Thoracic aorta (tissue), 2 donors: ENCODE data around the gene KIF25. TPM values are rescaled to one million over a fixed set of nuclear protein-coding genes. Genes with fewer than 3 reads are reported as not detected.

Source experiments
- ATAC-seq: fragments of 150-250 bp; one replicate; pipeline ENCODE4 v1.8.0; 2017; ENCODE audit warnings: low read depth; ENCODE audit not compliant: insufficient number of reproducible peaks, low FRiP score
- DNase-seq: peaks from one replicate; pipeline ENCODE4 v3.0.0-alpha.2; 2020; ENCODE audit warnings: low spot score
- H3K27ac ChIP-seq, 2 donors: fragments of 200-600 bp; sonication (generic); 1 replicate in 1 of 2; 2 replicates in 1 of 2; pipeline ENCODE4 v1.5.1; 2016; ENCODE audit warnings: mild to moderate bottlenecking in 2 of 2, moderate library complexity in 2 of 2
- H3K27me3 ChIP-seq: fragments of 200-600 bp; sonication (generic); replicated peaks from 2 replicates; pipeline ENCODE4 v1.6.0; 2016; ENCODE audit warnings: mild to moderate bottlenecking; ENCODE audit not compliant: insufficient read depth
- H3K36me3 ChIP-seq: fragments of 200-600 bp; sonication (generic); one replicate; pipeline ENCODE4 v1.5.1; 2016
- H3K4me1 ChIP-seq, 2 donors: fragments of 200-600 bp; sonication (generic); 1 replicate in 1 of 2; 2 replicates in 1 of 2; pipeline versions ENCODE4 v1.5.1 to v1.6.0; 2016; ENCODE audit warnings: low read depth in 2 of 2, mild to moderate bottlenecking in 1 of 2; ENCODE audit not compliant: control insufficient read depth in 1 of 2
- H3K4me3 ChIP-seq: fragments of 200-600 bp; sonication (generic); 2 replicates; pipeline ENCODE4 v1.5.1; 2016; ENCODE audit warnings: mild to moderate bottlenecking
- H3K9me3 ChIP-seq: fragments of 200-600 bp; sonication (generic); 2 replicates; pipeline ENCODE4 v1.5.1; 2016
- total RNA-seq, 2 donors: library from RNA; depleted of rRNA; stranded (reverse); fragments of >200 nt; gene quantifications; one replicate each; pipeline versions ENCODE4 v1.1.0 to v1.2.3, GENCODE V29; 2016
- TF ChIP-seq, protein P1 (sequence below): fragments of 200-600 bp; sonication (generic); IDR thresholded peaks from one replicate; pipeline ENCODE4 v1.5.1; 2019; ENCODE audit warnings: antibody characterized with exemption

Gene KIF25
- total RNA-seq, 2 donors from 2014 or later = not detected

DNA sequence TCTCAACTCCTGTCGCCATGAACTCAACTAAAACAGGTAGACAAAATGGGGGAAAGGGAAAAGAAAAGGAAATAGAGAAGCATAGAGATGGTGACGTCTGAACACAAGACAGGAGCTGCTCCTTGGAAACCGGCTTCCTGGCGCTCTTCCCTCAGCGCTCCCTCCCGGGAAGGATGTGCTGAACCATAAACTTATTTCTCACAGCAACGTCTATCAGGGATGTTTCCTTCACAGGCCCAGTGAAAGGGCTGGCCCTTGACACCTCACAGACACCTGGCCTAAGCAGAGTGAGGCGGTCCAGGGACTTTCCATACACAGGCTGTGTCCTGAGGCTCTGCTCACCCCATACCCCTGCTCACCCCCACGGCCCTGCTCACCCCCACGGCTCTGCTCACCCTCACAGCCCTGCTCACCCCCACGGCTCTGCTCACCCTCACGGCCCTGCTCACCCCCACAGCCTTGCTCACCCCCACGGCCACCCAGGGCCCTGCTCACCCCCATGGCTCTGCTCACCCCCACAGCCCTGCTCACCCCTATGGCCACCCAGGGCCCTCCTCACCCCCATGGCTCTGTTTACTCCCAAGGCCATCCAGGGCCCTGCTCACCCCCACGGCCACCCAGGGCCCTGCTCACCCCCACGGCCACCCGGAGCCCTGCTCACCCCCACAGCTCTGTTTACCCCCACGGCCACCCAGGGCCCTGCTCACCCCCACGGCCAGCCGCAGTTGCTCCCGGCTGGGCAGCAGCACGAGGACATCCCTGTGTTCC lies 80.9 kb downstream of the KIF25 start:
- no peaks in the 10 kb centered on the region for H3K9me3 ChIP-seq
- H3K4me1 ChIP-seq = no peaks in the 10 kb centered on the region
- ATAC-seq (no peak), DNase-seq (no peak)
- no peak overlapping the region for H3K27ac ChIP-seq
- H3K4me3 ChIP-seq = no peak overlapping the region
- no peaks in the 10 kb centered on the region for H3K36me3 ChIP-seq
- TF ChIP-seq, protein P1, sequence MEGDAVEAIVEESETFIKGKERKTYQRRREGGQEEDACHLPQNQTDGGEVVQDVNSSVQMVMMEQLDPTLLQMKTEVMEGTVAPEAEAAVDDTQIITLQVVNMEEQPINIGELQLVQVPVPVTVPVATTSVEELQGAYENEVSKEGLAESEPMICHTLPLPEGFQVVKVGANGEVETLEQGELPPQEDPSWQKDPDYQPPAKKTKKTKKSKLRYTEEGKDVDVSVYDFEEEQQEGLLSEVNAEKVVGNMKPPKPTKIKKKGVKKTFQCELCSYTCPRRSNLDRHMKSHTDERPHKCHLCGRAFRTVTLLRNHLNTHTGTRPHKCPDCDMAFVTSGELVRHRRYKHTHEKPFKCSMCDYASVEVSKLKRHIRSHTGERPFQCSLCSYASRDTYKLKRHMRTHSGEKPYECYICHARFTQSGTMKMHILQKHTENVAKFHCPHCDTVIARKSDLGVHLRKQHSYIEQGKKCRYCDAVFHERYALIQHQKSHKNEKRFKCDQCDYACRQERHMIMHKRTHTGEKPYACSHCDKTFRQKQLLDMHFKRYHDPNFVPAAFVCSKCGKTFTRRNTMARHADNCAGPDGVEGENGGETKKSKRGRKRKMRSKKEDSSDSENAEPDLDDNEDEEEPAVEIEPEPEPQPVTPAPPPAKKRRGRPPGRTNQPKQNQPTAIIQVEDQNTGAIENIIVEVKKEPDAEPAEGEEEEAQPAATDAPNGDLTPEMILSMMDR = no peak
- H3K27me3 ChIP-seq = no peaks in the 10 kb centered on the region

DNA sequence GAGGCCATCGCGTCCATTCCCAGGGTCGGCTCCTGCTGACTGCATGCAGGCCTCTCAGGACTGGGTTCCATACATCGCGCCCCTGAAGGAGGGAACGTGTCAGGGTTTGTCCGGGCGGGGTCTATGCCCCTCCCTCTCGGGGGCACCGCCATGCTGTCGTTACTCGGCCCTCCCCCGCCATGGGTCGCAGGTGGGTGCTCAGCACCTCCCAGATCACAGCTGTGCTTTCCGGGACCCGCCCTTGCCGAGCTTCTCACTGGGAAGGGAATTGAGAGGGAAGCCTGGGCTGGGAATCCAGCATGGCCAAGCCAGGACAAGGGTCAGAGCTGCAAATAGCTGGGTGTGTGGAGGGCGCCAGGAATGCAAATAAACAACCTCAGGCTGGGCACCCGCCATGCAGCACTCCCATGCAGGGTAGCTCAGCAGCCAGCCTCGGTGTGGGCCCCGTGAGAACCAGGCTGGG lies 81.5 kb downstream of the KIF25 start, which contains the start of gene FRMD1:
FRMD1 (minus strand) TSS at position 270 of the 463 bp plus-strand sequence; CDS start at position 152, 118 bp downstream.
- no peak within 1 kb of the TSS for H3K4me3 ChIP-seq
- no peaks in the 10 kb centered on the region for H3K4me1 ChIP-seq
- H3K9me3 ChIP-seq = no peaks in the 10 kb centered on the region
- H3K36me3 ChIP-seq = no peaks in the 10 kb centered on the region
- H3K27me3 ChIP-seq = no peaks in the 10 kb centered on the region
- ATAC-seq (no peak), DNase-seq (no peak)
- no peak within 1 kb of the TSS for H3K27ac ChIP-seq
- TF ChIP-seq, protein P1 = no peak

DNA sequence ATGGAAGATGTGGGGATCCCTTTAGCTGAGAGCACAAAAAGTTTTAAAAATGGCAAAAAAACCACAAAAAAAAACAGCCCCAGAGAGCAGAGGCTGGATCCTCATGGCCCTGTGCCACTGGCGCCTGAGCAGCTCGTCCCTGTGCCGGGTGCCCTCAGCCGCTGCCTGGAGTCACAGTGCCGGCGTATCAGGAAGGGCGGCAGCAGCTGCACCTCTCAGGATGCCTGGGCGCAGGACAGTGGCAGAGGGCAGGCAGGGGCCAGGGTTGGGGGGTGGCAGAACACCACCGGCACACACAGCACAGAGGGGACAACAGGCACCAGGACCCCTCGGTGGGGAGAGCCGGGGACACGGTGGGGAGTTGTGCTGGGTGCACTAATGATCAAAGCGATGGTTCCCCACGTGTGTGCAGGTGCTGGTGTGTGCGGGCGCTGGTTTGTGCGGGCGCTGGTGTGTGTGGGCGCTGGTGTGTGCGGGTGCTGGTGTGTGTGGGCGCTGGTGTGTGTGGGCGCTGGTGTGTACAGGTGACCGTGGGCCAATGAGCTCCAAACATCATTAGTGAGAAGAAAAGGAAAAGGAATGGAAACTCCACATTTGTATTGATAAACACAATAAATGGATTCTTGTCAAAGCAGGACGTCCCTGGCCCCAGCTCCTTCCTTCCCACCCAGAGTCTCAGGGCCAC lies 83.1 kb downstream of the KIF25 start:
- H3K9me3 ChIP-seq = no peaks in the 10 kb centered on the region
- no peak overlapping the region for H3K4me3 ChIP-seq
- no peak for ATAC-seq
- no peaks in the 10 kb centered on the region for H3K36me3 ChIP-seq
- H3K27ac ChIP-seq = no peak overlapping the region
- TF ChIP-seq, protein P1 = no peak
- DNase-seq = no peak
- no peaks in the 10 kb centered on the region for H3K4me1 ChIP-seq
- H3K27me3 ChIP-seq = no peaks in the 10 kb centered on the region

DNA sequence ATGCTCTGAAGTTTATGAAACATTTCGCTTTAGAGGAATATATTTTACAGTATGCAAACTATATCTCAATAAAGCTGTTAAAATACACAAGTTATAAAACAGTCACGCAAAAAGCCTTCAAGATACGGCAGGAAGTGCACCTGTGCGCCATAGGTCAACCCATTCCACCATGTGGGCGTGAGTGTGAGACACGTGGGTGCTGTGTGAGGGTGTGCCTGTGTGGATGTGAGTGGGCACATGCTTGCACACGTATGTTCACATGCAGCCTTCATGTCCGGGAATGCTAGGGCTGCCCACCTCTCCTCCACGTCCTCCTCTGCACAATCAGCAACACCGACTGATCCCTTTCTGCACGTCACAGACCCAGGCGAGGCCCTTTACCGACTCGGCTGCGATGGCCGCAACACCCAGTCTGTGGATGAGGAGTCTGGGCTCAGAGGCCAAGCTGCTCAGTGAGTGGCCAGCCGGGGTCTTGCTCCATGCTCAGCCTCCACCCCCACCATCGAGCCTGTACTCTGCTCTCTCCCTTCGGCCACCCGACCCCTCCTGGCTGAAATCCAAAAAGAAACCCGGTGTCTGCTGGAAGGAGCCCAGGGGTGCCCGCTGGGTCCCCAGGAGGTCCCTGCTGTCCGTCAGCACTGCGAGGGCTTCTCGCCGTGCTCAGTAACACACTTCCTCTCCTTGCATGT lies 84.5 kb downstream of the KIF25 start:
- Histone ChIP-seq H3K27ac (no peak overlapping the region), H3K27me3 (no peaks in the 10 kb centered on the region), H3K4me1 (no peaks in the 10 kb centered on the region), H3K9me3 (no peaks in the 10 kb centered on the region), H3K4me3 (no peak overlapping the region), H3K36me3 (no peaks in the 10 kb centered on the region)
- no peak for ATAC-seq
- TF ChIP-seq, protein P1 = no peak
- DNase-seq = no peak
